Right atrium auricular region (tissue), 2 donors: ENCODE results near the gene ZBTB7C. TPM values are rescaled to one million over a fixed set of nuclear protein-coding genes. Genes with fewer than 3 reads are reported as not detected.

ENCODE experiments used
- DNase-seq: peaks from one replicate; pipeline ENCODE4 v3.0.0-alpha.2; 2019; ENCODE audit warnings: low spot score
- H3K27ac ChIP-seq, 2 donors: fragments of 200-600 bp; sonication (generic); 1 replicate in 1 of 2; 2 replicates in 1 of 2; pipeline ENCODE4 v1.5.1; 2016 to 2019
- H3K27me3 ChIP-seq, 2 donors: fragments of 200-600 bp; sonication (generic); one replicate each; pipeline versions ENCODE4 v1.5.1 to v1.6.0; 2017 to 2019
- H3K36me3 ChIP-seq: fragments of 200-600 bp; sonication (generic); one replicate; pipeline ENCODE4 v1.5.1; 2016
- H3K4me1 ChIP-seq, 2 donors: fragments of 200-600 bp; sonication (generic); one replicate each; pipeline versions ENCODE4 v1.5.1 to v1.6.0; 2017 to 2019
- H3K4me3 ChIP-seq, 2 donors: fragments of 200-600 bp; sonication (generic); 1 replicate in 1 of 2; 2 replicates in 1 of 2; pipeline ENCODE4 v1.5.1; 2017 to 2019; ENCODE audit warnings: mild to moderate bottlenecking in 1 of 2, moderate library complexity in 1 of 2
- H3K9me3 ChIP-seq, 2 donors: fragments of 200-600 bp; sonication (generic); one replicate each; pipeline ENCODE4 v1.5.1; 2019
- CTCF ChIP-seq, 2 donors: fragments of 200-600 bp; sonication (generic); IDR thresholded peaks; one replicate each; pipeline ENCODE4 v1.5.1; 2019; ENCODE audit warnings: antibody characterized with exemption in 2 of 2
- total RNA-seq, 2 donors: library from RNA; depleted of rRNA; stranded (reverse); fragments of >200 nt; gene quantifications; one replicate each; pipeline ENCODE4 v1.1.0, GENCODE V29; 2016

The ZBTB7C gene
- total RNA-seq, 2 donors from 2014 or later = 1.8 to 7.7 TPM

GRCh38 chr18:48158721-48159120 is 250.5 kb downstream of the ZBTB7C start:
- Histone ChIP-seq H3K4me3 (no peak overlapping the region), H3K4me1 (peaks cover 0 to 13% of the 10 kb centered on the region in 2 donors), H3K27me3 (no peaks in the 10 kb centered on the region), H3K27ac (no peak overlapping the region), H3K9me3 (no peaks in the 10 kb centered on the region), H3K36me3 (no peaks in the 10 kb centered on the region)
- DNase-seq = no peak
- TF ChIP-seq CTCF (IDR thresholded peaks at IDR 0.05) = no peak

GRCh38 chr18:48157956-48158355 is 251.2 kb downstream of the ZBTB7C start:
- Histone ChIP-seq H3K27ac (no peak overlapping the region), H3K4me1 (peaks cover 0 to 13% of the 10 kb centered on the region in 2 donors), H3K4me3 (no peak overlapping the region), H3K9me3 (no peaks in the 10 kb centered on the region), H3K27me3 (no peaks in the 10 kb centered on the region), H3K36me3 (no peaks in the 10 kb centered on the region)
- DNase-seq = no peak
- TF ChIP-seq CTCF (IDR thresholded peaks at IDR 0.05) = no peak

- no peak for DNase-seq
- no peak overlapping the region for H3K27ac ChIP-seq
- H3K4me1 ChIP-seq = peaks cover 0 to 3% of the 10 kb centered on the region in 2 donors
- no peaks in the 10 kb centered on the region for H3K9me3 ChIP-seq
- no peaks in the 10 kb centered on the region for H3K27me3 ChIP-seq
- no peak overlapping the region for H3K4me3 ChIP-seq
- TF ChIP-seq CTCF (IDR thresholded peaks at IDR 0.05) = no peak
- H3K36me3 ChIP-seq = no peaks in the 10 kb centered on the region
These were observed 253.3 kb downstream of the ZBTB7C start for GRCh38 chr18:48155856-48156255.

- no peak for DNase-seq
- no peak overlapping the region for H3K27ac ChIP-seq
- TF ChIP-seq CTCF (IDR thresholded peaks at IDR 0.05) = no peak
These were observed 254.4 kb downstream of the ZBTB7C start for GRCh38 chr18:48154828-48155227.

GRCh38 chr18:48153613-48154481 is 255.3 kb downstream of the ZBTB7C start:
- no peak for DNase-seq
- H3K27ac ChIP-seq = no peak overlapping the region
- no peaks in the 10 kb centered on the region for H3K27me3 ChIP-seq
- H3K4me1 ChIP-seq = no peaks in the 10 kb centered on the region
- no peak overlapping the region for H3K4me3 ChIP-seq
- H3K36me3 ChIP-seq = no peaks in the 10 kb centered on the region
- no peak for TF ChIP-seq CTCF (IDR thresholded peaks at IDR 0.05)
- H3K9me3 ChIP-seq = no peaks in the 10 kb centered on the region

More at GRCh38 chr18:48154828-48155227, 254.4 kb downstream of the ZBTB7C start:
- Histone ChIP-seq H3K4me3 (no peak overlapping the region), H3K4me1 (no peaks in the 10 kb centered on the region), H3K36me3 (no peaks in the 10 kb centered on the region), H3K9me3 (no peaks in the 10 kb centered on the region), H3K27me3 (no peaks in the 10 kb centered on the region)
